SU-DHL-6 (cell line): Measurements from ENCODE around the gene POU2F3.

Experiments used
- CTCF ChIP-seq: fragments of 200-600 bp; sonication (generic); IDR thresholded peaks from one replicate; pipeline ENCODE4 v1.5.1; 2017; ENCODE audit warnings: antibody characterized with exemption, mild to moderate bottlenecking, low read length, moderate library complexity; ENCODE audit not compliant: insufficient read depth, poor library complexity, severe bottlenecking
- EZH2phosphoT487 ChIP-seq: fragments of 200-600 bp; sonication (generic), shearing (Covaris generic); conservative IDR thresholded peaks from 2 replicates; pipeline ENCODE4 v1.6.1; 2018; ENCODE audit warnings: mild to moderate bottlenecking, antibody characterized with exemption, low read length, moderate library complexity, mixed read lengths

- TF ChIP-seq CTCF = no peak
- TF ChIP-seq EZH2phosphoT487 = no peak
Measured at GRCh38 chr11:120352405-120352804, 112.5 kb downstream of the POU2F3 start.
